Epithelial cell of esophagus (primary cell): Measurements from ENCODE around the gene MAD2L2.

Source experiments
- DNase-seq: peaks from one replicate; pipeline ENCODE4 v3.0.0; 2010; ENCODE audit warnings: low read depth
- H3K4me3 ChIP-seq: 2 replicates; pipeline ENCODE4 v1.5.1; 2011; ENCODE audit warnings: mild to moderate bottlenecking, low read length, control low read depth
- CTCF ChIP-seq: IDR thresholded peaks from 2 replicates; pipeline ENCODE4 v1.5.1; 2011; ENCODE audit warnings: low read depth, mild to moderate bottlenecking, low read length, control low read depth, inconsistent platforms; ENCODE audit not compliant: insufficient read depth; ENCODE audit errors: missing control alignments

Gene MAD2L2

DNA sequence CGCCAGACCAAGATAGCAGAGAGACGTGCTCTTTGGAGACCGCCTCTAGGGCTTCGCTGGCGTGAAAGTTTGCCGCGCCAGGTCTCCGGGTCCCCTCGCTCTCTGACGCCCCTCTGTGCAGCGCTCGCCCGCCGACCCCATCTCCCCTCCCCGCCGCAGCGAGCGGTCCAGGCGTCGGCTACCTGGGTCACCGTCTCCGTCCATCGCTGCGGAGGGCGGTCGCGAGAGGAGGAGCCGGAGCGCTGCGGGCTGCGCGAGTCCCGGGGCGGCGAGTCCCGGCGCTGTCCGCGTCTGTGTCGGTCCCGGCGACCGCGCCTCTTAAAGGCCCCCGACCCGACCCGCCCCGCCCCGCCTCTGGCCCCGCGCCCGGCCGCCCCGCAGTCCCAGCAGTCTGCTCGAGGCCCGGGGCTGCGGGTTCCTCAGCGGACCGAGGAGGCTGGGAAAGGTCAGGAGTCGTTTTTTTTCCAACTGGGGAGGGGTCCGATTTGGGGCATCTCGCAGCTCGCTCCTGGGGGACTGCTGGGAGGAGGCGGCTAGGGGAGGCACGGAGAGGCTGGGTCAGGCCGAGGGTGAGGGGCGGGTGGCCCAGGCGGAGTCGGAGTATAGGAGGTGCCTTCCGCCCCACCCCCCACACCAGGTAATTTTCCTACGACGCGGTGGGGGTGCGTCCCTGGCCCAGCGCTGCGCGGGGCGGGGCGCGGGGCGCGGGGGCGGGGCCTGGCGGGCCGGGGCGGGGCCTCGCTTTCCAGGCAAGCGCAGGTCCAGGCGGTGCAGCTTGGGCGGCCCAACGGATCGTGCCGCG lies 26.6 kb downstream of the MAD2L2 start, which contains the start of the genes FBXO2 and FBXO44:
Gene FBXO2, minus strand, starts transcription at position 293 of the 802 bp plus-strand sequence. Its CDS starts 89 bp downstream, at position 204.
Gene FBXO44, plus strand, starts transcription at position 741 of the 802 bp plus-strand sequence. CDS start 959 bp downstream, outside the sequence.
- no peak for TF ChIP-seq CTCF
- peak; percentile 70 for DNase-seq
- peak within 1 kb of the TSS; percentile 75 for H3K4me3 ChIP-seq

- H3K4me3 ChIP-seq: peak overlapping the region; percentile 75
- TF ChIP-seq CTCF: no peak
- no peak for DNase-seq
These were observed 27.1 kb downstream of the MAD2L2 start for GRCh38 chr1:11653861-11654136.

DNA sequence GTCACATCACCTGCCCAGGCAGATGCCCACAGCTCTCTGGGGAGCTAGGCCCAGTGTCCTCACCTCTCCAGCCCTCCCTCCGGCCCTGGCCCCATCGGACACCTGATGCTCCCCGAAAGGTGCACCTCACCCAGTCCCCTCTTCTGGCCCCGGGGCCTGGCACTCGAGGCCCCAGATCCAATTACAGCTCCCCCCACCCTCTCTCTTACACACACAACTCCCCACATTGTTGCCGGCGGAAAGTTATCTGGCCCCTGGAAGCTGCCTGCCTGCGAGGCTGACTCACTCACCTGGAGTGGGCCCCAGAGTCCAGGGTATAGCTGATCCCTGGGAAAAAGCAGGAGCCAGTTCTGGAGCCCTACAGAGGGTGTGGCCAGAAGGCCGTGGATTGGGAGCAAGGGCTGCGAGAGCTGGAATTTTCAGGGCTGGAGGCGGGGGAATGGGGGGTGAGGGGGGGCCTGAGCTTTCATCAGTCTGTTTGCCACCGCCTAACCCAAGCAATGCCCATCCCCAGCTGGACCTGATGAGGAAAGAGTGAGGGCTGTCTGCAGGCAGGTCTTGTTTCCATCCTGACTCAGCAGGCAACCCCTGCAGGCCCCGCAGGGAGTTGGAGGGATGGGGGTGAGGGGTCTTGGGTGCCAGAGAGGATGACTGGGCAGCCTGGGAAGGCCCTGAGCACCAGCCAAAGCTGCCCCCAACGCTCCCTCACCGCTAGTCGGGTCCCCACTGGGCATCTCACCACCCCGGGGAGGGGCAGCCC lies 27.7 kb downstream of the MAD2L2 start:
- peak; percentile 75 for DNase-seq
- peak overlapping the region; percentile 75 for H3K4me3 ChIP-seq
- TF ChIP-seq CTCF: no peak

DNA sequence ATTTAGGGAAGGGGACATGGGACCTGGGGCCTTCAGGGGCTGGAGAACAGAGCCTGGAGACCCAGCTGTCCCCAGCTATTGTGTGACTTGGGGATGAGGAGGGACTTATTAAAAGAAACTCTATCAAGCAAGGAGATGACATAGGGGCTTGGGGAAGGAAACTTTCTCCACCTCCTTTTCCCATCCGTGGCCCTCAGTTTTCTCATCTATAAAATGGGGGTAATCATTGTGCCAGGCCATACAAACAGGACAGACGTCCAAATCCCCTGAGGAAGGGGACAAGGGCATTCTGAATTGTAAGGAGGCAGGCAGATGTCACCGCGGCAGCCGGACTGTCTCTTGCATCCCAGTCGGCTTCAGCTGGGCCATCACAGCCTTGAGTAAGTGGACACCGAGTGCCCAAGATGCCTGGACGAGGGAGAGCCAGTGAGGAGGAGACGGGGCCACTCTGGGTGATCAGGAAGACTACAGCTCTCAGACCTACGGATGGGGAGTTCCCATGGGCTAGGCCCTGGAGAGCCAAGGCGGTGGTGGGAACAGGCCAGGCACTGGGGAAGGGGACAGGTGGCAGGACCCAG lies 28.7 kb downstream of the MAD2L2 start:
- H3K4me3 ChIP-seq: no peak overlapping the region
- TF ChIP-seq CTCF: no peak

DNA sequence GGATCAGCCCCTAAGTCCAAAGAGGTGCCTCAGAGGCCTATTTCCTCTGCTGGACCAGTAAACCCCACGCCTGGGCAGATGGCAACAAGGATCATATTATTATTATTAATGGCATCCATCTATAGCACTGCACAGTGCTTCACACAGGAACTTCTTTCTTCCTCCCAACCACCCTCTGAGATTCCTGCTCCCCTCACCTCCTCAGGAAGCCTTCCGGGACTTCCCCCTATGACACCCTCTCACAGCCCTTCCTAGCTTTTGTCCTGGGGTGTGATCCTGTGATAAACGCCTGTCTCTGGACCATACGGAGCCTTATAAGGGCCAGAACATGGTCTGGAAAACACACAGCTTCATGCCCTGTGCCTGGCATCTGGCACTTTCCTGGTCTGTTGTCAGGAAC lies 29.9 kb downstream of the MAD2L2 start:
- no peak for TF ChIP-seq CTCF
- DNase-seq: no peak
- no peak overlapping the region for H3K4me3 ChIP-seq

More for the DNA sequence above, 28.7 kb downstream of the MAD2L2 start:
- DNase-seq: no peak

DNA sequence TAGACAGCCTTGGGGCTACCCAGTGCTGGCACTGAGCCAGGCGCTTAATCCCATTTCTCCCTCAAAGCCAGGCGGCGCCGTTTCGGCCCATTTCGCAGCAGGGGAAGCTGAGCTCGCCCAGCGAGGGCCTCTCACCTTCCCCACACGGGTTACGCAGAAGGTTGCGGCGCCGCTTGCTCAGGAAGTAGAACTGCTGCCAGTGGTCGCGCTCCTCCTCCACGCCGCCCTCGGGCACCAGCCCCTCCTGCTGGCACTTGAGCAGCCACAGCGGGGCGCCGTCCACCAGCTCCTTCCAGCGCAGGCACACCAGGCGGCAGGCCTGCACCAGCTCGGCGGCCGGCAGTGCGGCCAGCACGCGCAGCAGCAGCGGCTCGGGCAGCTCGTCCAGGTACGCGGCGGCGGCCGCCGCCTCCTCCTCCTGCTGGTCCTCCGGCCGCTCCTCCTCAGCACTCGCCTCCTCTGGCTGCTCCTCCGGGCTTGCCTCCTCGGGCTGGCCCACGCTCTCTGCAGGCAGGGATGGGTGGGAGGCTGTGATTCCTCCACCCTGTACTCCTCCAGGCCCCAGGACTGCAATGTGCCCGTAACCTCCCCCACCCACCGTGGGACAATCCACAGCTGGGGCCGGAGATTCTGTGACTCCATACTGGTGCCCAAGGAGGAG lies 30.5 kb downstream of the MAD2L2 start:
- peak; percentile 53 for TF ChIP-seq CTCF
- no peak overlapping the region for H3K4me3 ChIP-seq
- peak; percentile 76 for DNase-seq
